H4 (cell line): ENCODE data around the gene BCL7C. TPM values are rescaled to one million over a fixed set of nuclear protein-coding genes. Genes with fewer than 3 reads are reported as not detected.
"Not testable (repeated sequence)": the region's sequence is repeated elsewhere in the genome, so short reads cannot be mapped to it uniquely, and the experiment has no call there.

ENCODE experiments used
- DNase-seq: peaks from one replicate; pipeline ENCODE4 v3.0.0-alpha.2; 2015; ENCODE audit warnings: low spot score
- total RNA-seq: library from RNA; depleted of rRNA; stranded (reverse); fragments of >200 nt; shearing (Covaris generic); gene quantifications from 2 replicates; pipeline ENCODE4 v1.2.3, GENCODE V29; 2014

Gene BCL7C
- total RNA-seq, 1 experiment from 2014 or later = 22.7 TPM

GRCh38 chr16:30895627-30896260 is 1.9 kb upstream of the BCL7C start:
- DNase-seq = no peak

GRCh38 chr16:30894540-30895368 is 877 bp upstream of the BCL7C start:
- no peak for DNase-seq

GRCh38 chr16:30893417-30893743 is 497 bp downstream of the BCL7C start:
- no peak for DNase-seq

GRCh38 chr16:30892670-30893416 is 1.0 kb downstream of the BCL7C start:
- DNase-seq = no peak

- DNase-seq = not testable (repeated sequence)
Measured at GRCh38 chr16:30891043-30891823, 2.6 kb downstream of the BCL7C start.

- no peak for DNase-seq
Measured at GRCh38 chr16:30889721-30890120, 4.2 kb downstream of the BCL7C start.

GRCh38 chr16:30888856-30889499 is 4.9 kb downstream of the BCL7C start:
- DNase-seq = no peak

- no peak for DNase-seq
Measured at GRCh38 chr16:30887927-30888326, 6.0 kb downstream of the BCL7C start.

GRCh38 chr16:30886145-30886544 is 7.7 kb downstream of the BCL7C start:
- no peak for DNase-seq

GRCh38 chr16:30885196-30885595 is 8.7 kb downstream of the BCL7C start:
- DNase-seq = no peak

- DNase-seq = no peak
Measured at GRCh38 chr16:30884760-30885159, 9.1 kb downstream of the BCL7C start.

- DNase-seq = no peak
Measured at GRCh38 chr16:30882429-30883310, 11.2 kb downstream of the BCL7C start.

- no peak for DNase-seq
Measured at GRCh38 chr16:30876867-30877266, 17.0 kb downstream of the BCL7C start.

GRCh38 chr16:30875871-30876801 is 17.7 kb downstream of the BCL7C start:
- no peak for DNase-seq

- DNase-seq = peak; percentile 80
Measured at GRCh38 chr16:30874821-30875717, 18.8 kb downstream of the BCL7C start.

GRCh38 chr16:30874244-30874820 is 19.5 kb downstream of the BCL7C start:
- no peak for DNase-seq

- DNase-seq = no peak
Measured at GRCh38 chr16:30870904-30871303, 23.0 kb downstream of the BCL7C start.

GRCh38 chr16:30867747-30868146 is 26.1 kb downstream of the BCL7C start:
- no peak for DNase-seq
